Measurements from ENCODE around the gene CYP39A1.

CYP39A1 gene

GRCh38 chr6:46584586-46584985 lies 68.0 kb downstream of the CYP39A1 start:
- no peak for DNase-seq

DNA sequence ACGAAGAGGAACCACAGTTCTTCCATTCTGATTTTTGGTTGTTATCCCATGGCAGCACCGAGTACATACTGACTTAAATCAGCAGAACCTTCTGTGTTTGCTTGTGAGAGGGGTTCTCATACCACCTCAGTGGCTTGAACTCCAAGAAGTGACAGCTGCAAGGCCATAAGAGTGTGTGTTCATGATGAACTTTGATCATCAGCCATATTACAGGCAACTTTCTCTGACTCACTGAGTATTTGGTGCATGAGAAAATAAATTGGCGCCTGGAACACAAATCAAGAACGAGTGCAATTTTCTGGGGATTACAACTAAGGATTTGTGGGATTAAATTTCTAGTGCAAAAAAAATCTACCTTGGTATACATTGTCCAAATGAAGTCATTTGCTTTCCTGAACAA lies 68.9 kb downstream of the CYP39A1 start:
- no peak for DNase-seq

DNA sequence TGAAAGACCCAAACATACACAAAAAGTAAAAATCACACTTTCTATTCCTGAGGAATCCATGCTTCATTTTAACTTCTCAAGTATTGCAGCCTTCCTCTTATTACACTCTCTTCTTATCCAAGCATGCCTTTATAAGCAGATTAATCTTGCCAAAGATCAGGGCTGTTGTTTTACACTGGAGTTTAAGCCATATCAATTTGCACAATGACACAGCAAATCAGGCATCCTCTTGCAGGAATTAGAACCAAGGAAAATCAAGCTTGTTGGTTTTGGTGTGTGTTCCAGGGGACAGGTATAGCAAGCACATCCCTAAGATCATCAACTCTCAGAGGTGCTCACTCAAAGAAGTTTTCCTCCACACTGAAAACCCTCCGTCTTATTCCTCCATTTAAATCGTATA lies 69.5 kb downstream of the CYP39A1 start:
- DNase-seq, result no peak

GRCh38 chr6:46581459-46582177 lies 71.0 kb downstream of the CYP39A1 start:
- DNase-seq, result no peak

DNA sequence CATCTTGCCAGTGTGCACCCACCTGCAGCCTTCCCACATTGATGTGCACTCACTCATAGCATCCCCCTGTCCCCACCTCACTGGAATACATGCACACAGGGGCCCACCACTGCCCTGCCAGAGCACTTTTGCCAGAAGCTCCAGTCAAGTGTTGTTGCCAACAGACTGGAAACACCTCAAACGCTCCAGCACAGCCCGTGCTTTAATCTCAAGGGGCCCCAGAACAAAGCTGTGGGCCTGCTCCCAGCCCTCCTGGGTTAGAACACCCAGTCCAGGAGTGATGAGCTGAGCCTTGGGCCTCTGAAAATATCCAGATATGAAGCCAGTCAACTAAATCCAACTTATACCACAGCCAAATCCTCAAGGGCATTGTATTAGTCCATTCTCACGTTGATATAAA lies 77.1 kb downstream of the CYP39A1 start:
- no peak for DNase-seq

DNA sequence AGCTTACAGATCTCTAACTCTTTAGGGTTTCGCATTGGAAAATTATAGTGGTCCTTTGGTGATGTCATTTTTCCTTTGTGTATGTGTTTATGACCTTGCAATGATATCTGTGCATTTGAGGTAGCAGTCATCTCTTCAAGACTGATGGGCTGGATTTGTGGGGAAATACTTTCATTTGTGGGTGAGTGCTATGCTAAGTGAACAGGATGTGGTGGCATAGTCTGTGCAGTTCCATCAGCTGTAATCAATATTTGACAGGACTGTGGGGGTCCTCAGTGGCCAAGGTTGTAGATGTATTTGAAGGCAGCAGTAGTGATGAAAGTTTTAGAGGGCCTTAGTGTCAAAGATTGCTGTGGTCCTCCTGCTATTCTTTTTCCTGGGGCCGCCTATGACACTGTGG lies 79.5 kb downstream of the CYP39A1 start:
- DNase-seq, result no peak

GRCh38 chr6:46565531-46565930 lies 87.1 kb downstream of the CYP39A1 start:
- DNase-seq, result no peak

- DNase-seq, result no peak
Measured at GRCh38 chr6:46563924-46564323, 88.7 kb downstream of the CYP39A1 start.

DNA sequence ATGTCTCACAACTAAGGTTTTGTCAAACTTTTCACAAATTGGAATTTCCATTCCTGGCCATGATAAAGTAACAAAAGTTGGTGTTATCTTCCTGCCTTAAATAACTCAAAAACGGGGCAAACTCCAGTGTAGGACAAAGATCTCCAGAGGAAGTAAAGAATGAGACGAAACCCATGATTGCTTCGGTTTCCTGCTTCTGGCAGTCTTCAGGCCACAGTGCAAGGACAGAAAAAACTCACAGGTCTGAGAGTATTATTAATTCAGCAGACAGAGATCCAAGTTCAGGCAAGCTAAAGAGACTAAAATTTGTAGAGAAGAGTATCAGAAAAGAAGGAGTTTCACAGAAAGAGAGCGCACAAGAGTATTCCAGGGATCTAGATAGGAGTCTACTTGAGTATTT lies 96.6 kb downstream of the CYP39A1 start:
- DNase-seq, result no peak

- DNase-seq, result no peak
Measured at GRCh38 chr6:46555129-46555528, 97.5 kb downstream of the CYP39A1 start.

DNA sequence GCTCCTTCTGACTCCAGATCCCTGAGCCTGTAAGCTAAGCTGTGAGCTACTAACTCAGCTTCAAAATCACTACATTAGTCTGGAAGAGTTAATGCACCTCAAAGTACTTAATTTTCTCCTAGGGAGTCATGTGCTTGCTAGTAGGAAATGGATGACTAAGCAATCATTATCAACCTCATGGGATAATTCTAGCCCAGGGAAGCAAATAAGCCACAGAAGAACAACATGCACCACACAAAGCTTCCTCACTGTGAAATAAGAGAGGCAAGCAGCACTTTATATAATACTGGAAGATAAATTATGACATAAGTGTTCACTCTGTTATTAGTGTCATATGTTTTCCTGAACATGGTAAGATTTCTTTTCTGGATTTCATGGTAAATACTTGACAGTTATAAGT lies 103.5 kb downstream of the CYP39A1 start:
- DNase-seq, result no peak

DNA sequence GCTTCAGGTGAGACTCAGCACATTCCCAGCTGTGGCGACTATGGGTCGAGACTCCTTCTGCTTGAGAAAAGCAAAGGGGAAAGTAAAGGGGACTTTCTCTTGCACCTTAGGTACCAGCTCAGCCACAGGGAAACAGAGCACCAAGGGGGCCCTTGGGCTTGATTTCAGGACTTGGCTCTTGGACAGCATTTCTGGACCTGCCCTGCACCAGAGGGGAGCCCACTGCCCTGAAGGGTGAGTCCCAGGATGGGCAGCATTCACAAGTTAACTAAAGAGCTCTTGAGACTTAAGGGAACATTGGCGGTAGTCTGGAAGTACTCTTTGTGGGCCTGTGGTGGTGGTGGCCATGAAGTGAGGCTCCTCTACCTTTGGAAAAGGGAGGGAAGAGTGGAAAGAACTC lies 111.1 kb downstream of the CYP39A1 start:
- DNase-seq, result no peak

- no peak for DNase-seq
Measured at GRCh38 chr6:46539866-46540265, 112.8 kb downstream of the CYP39A1 start.

DNA sequence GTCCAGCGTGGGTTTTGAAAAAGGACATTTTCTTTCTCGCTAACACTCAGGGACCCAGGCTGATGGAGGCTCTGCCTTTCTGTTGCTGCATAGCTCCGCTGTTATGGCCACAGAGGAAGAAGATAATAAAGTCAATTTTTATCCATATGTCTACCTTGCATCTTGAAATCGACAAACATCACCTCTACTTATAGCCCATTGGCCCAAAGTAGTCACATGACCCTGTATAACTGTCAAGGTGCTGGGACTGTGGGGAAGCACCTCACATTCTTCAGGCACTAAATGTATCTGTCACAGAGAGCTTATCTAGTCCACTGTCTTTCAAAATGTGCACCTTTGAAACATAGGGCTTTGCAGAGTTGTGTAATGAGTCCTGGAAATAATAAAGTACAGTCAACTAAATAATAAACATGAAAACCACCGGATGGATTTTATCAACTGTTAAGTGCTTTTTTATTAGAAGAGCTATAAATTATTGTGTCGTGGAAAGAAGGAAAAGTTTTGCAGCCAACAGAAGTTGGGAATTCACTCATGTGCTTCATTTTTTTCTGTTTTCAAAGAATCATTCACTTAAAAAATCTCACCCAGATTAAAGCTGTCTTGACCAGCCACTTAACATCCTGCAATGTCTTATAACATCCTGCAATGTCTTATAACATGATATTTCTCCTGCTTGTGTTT lies 113.7 kb downstream of the CYP39A1 start:
- DNase-seq, result no peak

- DNase-seq, result no peak
Measured at GRCh38 chr6:46530896-46531295, 121.7 kb downstream of the CYP39A1 start.

DNA sequence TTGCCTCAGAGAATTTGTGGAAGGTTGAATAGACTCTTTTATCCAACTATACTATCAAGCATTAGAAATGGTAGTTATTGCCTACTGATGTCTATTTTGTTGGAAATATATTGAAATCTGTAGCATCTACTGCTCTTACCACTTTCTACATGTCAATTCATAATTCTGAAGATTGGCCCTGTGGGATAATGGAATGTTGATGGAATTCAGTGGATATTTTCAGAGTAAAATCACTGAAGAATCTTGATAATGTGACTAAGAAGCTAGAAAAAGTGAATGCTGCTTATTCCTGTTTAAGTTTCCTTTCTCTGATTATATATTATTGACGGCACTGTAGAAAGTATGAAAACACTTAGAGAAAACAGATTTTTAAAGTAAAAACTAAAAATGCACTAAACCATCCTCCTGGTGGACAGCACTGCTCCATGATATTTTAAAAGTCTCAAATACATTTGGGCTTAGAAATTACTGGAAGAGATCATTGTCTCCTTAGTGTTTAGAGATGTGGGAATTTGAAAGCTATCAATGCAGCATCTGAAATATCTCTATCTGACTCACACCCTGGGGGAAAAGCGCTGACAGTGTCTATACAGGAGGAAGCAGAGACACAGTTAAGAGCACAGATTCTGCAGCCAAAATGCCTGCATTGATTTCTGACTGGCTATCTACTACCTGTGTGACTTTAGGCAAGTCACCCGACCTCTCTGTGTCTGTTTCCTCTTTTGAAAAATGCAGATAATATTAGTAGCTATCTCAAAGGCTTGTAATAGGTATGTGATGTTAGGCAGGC lies 123.5 kb downstream of the CYP39A1 start:
- no peak for DNase-seq

- DNase-seq, result no peak
Measured at GRCh38 chr6:46526607-46527006, 126.0 kb downstream of the CYP39A1 start.

GRCh38 chr6:46525583-46525982 lies 127.0 kb downstream of the CYP39A1 start:
- no peak for DNase-seq

- no peak for DNase-seq
Measured at GRCh38 chr6:46521464-46521971, 131.1 kb downstream of the CYP39A1 start.

DNA sequence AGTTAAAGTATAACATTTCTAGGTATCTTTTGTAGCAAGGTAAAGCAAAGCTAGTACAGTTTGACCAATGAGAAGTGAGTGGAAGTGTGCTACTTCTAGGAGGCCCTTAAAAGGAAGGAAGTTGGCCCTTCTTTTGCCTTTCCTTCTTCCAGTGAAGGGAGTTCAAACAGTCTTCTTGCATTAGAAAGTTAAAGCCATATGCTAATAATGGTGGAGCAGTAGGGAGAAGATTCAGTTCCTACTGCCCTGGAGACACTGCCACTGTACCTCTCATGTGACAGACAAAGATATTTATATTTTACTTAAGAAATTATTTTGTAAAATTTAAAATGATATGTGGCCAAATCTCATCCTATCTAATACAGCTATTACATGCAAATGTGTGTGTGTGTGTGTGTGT lies 135.4 kb downstream of the CYP39A1 start:
- no peak for DNase-seq

DNA sequence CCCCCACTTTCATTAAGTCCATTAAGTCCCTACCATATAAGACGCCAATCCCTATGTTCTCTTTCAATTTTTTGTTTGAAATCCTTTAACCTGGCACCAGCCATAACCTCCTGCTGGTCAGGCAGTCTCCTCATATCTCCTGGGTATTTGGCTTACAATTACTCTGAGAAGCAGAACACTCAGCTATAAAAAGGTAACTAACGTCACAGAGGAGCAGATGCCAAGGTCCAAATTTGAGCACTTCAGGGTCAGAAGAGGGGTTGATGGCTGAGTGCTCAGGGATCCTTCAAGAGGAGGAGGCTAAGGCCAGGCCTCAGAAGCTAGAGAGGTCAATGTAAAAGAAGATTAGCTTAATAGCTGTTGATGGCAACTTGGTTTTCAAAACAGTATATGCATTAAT lies 139.1 kb downstream of the CYP39A1 start:
- no peak for DNase-seq

- no peak for DNase-seq
Measured at GRCh38 chr6:46511320-46511719, 141.3 kb downstream of the CYP39A1 start.

- DNase-seq, result no peak
Measured at GRCh38 chr6:46510651-46511050, 142.0 kb downstream of the CYP39A1 start.

- no peak for DNase-seq
Measured at GRCh38 chr6:46509981-46510510, 142.6 kb downstream of the CYP39A1 start.

Measured in NCI-H446 (cell line).